Type B pancreatic cell (in vitro differentiated cells): ENCODE data around the gene TUBGCP3. TPM values are rescaled to one million over a fixed set of nuclear protein-coding genes. Genes with fewer than 3 reads are reported as not detected.

Experiments
- DNase-seq: peaks from one replicate; pipeline ENCODE4 v3.0.0; 2021; ENCODE audit warnings: mixed read lengths; ENCODE audit not compliant: unreplicated experiment; ENCODE audit errors: extremely low spot score
- H3K27ac Mint-ChIP-seq: 2 replicates; pipeline ENCODE4 v1.8.0; 2021; ENCODE audit warnings: mild to moderate bottlenecking, mixed read lengths
- H3K27me3 Mint-ChIP-seq: 2 replicates; pipeline ENCODE4 v1.8.0; 2021; ENCODE audit warnings: mixed read lengths
- H3K36me3 Mint-ChIP-seq: 2 replicates; pipeline ENCODE4 v1.8.0; 2021; ENCODE audit warnings: mixed read lengths
- H3K4me1 Mint-ChIP-seq: one replicate; pipeline ENCODE4 v1.8.0; 2021; ENCODE audit warnings: mixed read lengths; ENCODE audit not compliant: unreplicated experiment
- H3K4me3 Mint-ChIP-seq: 2 replicates; pipeline ENCODE4 v1.8.0; 2021; ENCODE audit warnings: mild to moderate bottlenecking, mixed read lengths
- H3K9me3 Mint-ChIP-seq: 2 replicates; pipeline ENCODE4 v1.8.0; 2021; ENCODE audit warnings: mixed read lengths
- total RNA-seq: library from RNA; stranded (reverse); gene quantifications from 2 replicates; pipeline ENCODE4 v1.2.1, GENCODE V29; 2021; ENCODE audit warnings: low replicate concordance
- TF ChIP-seq, protein P1 (sequence below): fragments of 200-600 bp; sonication (generic); conservative IDR thresholded peaks from 2 replicates; pipeline ENCODE4 v1.5.0; 2021; ENCODE audit warnings: antibody characterized with exemption, mild to moderate bottlenecking

The TUBGCP3 gene
- total RNA-seq, 1 donor from 2014 or later = 34.0 TPM

GRCh38 chr13:112441779-112442310 is 146.1 kb downstream of the TUBGCP3 start:
- Mint-ChIP-seq H3K27me3 (peaks cover 37% of the 10 kb centered on the region), H3K9me3 (peaks cover 6% of the 10 kb centered on the region), H3K4me3 (no peak overlapping the region), H3K4me1 (no peaks in the 10 kb centered on the region), H3K27ac (no peak overlapping the region), H3K36me3 (no peaks in the 10 kb centered on the region)
- TF ChIP-seq, protein P1, sequence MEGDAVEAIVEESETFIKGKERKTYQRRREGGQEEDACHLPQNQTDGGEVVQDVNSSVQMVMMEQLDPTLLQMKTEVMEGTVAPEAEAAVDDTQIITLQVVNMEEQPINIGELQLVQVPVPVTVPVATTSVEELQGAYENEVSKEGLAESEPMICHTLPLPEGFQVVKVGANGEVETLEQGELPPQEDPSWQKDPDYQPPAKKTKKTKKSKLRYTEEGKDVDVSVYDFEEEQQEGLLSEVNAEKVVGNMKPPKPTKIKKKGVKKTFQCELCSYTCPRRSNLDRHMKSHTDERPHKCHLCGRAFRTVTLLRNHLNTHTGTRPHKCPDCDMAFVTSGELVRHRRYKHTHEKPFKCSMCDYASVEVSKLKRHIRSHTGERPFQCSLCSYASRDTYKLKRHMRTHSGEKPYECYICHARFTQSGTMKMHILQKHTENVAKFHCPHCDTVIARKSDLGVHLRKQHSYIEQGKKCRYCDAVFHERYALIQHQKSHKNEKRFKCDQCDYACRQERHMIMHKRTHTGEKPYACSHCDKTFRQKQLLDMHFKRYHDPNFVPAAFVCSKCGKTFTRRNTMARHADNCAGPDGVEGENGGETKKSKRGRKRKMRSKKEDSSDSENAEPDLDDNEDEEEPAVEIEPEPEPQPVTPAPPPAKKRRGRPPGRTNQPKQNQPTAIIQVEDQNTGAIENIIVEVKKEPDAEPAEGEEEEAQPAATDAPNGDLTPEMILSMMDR = no peak
- no peak for DNase-seq

- TF ChIP-seq, protein P1 = no peak
- H3K27me3 Mint-ChIP-seq = peaks cover 43% of the 10 kb centered on the region
Measured at GRCh38 chr13:112441226-112441625, 146.7 kb downstream of the TUBGCP3 start.

DNA sequence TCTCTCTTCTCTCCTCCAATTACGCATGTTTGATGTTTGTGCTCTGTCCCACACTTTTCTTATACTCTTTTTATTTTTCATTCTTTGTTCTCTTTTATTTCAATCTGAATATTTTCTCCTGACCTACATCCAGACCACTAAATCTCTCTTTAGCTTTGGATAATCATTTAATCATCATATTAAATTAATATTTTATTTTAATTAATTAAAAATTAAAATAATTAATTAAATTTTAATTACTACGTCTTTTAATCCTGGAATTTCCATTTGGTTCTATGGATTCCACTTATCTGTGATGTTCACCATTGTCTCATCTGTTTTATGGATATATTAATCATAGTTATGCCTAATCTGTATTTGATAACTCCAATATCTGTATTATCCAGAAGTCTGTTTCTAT is 149.4 kb downstream of the TUBGCP3 start:
- Mint-ChIP-seq H3K4me1 (no peaks in the 10 kb centered on the region), H3K9me3 (peaks cover 6% of the 10 kb centered on the region), H3K27me3 (peaks cover 33% of the 10 kb centered on the region), H3K4me3 (no peak overlapping the region), H3K27ac (no peak overlapping the region), H3K36me3 (no peaks in the 10 kb centered on the region)
- TF ChIP-seq, protein P1 = no peak
- no peak for DNase-seq

More at GRCh38 chr13:112441226-112441625, 146.7 kb downstream of the TUBGCP3 start:
- Mint-ChIP-seq H3K36me3 (no peaks in the 10 kb centered on the region), H3K9me3 (peaks cover 6% of the 10 kb centered on the region), H3K27ac (no peak overlapping the region), H3K4me1 (no peaks in the 10 kb centered on the region), H3K4me3 (no peak overlapping the region)
- DNase-seq = no peak

DNA sequence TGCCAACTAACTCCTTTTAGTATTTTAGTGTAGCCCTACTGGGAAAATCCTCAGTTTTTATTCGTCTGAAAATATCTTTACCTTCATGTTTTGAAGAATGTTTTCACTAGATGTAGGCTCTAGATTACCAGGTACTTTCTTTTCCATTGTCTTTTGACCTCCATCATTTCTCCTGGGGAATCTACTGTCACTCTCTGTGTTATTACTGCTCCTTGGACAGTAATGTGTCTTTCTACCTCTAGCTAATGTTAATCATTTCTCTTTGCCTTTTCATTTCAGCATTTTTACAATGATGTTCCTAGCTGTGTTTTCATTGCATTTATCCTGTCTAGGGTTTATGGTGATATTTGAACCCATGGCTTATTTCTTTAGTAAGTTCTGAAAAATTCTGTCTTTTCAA is 149.9 kb downstream of the TUBGCP3 start:
- DNase-seq = no peak
- no peak overlapping the region for H3K27ac Mint-ChIP-seq

GRCh38 chr13:112435973-112436372 is 152.0 kb downstream of the TUBGCP3 start:
- peaks cover 33% of the 10 kb centered on the region for H3K27me3 Mint-ChIP-seq
- no peak overlapping the region for H3K27ac Mint-ChIP-seq
- H3K9me3 Mint-ChIP-seq = peaks cover 6% of the 10 kb centered on the region
- TF ChIP-seq, protein P1 = no peak
- no peak for DNase-seq
- no peaks in the 10 kb centered on the region for H3K36me3 Mint-ChIP-seq
- H3K4me3 Mint-ChIP-seq = no peak overlapping the region
- H3K4me1 Mint-ChIP-seq = no peaks in the 10 kb centered on the region

More for the DNA sequence above, 149.9 kb downstream of the TUBGCP3 start:
- H3K9me3 Mint-ChIP-seq = peaks cover 6% of the 10 kb centered on the region
- no peaks in the 10 kb centered on the region for H3K36me3 Mint-ChIP-seq
- no peaks in the 10 kb centered on the region for H3K4me1 Mint-ChIP-seq
- peaks cover 28% of the 10 kb centered on the region for H3K27me3 Mint-ChIP-seq
- no peak overlapping the region for H3K4me3 Mint-ChIP-seq
- TF ChIP-seq, protein P1 = no peak

Other genes starting within 250 kb of the TUBGCP3 start
- not detected in 2 replicates for gene SPACA7, start 211.8 kb downstream of the TUBGCP3 start, total RNA-seq
- 70.9 and 97.6 TPM in 2 replicates for gene ATP11A, start 101.9 kb upstream of the TUBGCP3 start, total RNA-seq